HG02852 (cell line): ENCODE measurements around the gene SLC11A2.
"Not testable (repeated sequence)": the region's sequence is repeated elsewhere in the genome, so short reads cannot be mapped to it uniquely, and the experiment has no call there.

Experiments used
- ATAC-seq: cut with Tn5 transposase; IDR thresholded peaks from one replicate; pipeline ENCODE4 v1.9.1; 2021; ENCODE audit warnings: mild to moderate bottlenecking, moderate library complexity; ENCODE audit not compliant: unreplicated experiment

Gene SLC11A2

DNA sequence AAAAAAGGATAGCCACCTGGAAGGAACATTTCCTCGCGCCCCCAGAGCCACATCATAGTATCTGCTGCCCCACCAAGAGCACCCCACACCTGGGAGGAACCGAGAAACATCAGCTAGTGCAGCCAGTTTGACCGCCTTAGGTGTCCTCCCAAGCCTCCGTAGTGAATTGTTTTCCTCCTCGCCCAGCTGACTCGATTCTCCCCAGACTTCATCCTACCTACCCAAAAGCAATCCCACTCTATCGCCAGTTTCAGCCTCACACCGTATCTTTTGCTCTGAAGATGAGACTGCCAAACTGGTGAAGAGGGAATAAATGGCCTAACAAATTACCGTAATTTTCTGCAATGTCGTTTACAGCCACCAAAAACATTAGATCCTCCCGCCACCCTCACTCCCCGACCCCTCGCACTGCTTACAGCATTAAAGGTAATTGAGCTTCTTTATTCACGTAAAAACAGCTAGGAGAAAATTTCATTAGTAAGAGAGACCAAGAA lies 1.2 kb upstream of the SLC11A2 start:
- ATAC-seq, result no peak

GRCh38 chr12:51025338-51025835 lies 797 bp downstream of the SLC11A2 start:
- ATAC-seq, result no peak

DNA sequence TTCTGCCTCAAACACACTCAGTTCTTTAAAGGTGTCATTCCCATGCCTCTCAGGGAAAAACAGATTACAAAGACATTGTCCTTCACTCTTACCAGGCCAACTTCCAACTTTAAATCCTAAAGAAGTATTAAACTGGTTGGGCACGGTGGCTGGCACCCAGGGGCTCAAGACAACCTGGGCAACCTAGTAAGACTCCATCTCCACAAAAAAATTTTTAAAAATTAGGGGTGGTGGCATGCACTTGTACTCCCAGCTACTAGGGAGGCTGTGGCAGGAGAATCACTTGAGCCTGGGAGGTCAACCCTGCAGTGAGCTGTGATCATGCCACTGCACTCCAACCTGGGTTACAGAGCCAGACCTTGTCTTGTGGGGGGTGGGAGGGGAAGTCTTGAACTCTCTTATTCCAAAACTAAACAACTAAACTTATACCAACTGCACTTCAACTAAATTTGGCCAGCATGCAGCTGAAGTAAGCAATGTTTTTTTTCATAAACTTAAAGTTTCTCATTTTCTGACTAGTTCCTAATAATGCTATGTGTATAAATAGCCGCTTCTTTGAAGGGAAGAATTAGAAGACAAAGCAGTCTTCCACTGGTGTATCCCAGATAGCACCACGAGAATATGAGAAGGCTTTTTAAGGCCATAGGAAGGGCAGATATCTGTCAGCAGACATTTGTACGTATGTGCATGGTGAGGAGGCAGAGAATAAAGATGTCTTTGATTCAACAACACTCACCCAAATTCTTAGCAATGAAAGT lies 2.4 kb downstream of the SLC11A2 start:
- no peak for ATAC-seq

DNA sequence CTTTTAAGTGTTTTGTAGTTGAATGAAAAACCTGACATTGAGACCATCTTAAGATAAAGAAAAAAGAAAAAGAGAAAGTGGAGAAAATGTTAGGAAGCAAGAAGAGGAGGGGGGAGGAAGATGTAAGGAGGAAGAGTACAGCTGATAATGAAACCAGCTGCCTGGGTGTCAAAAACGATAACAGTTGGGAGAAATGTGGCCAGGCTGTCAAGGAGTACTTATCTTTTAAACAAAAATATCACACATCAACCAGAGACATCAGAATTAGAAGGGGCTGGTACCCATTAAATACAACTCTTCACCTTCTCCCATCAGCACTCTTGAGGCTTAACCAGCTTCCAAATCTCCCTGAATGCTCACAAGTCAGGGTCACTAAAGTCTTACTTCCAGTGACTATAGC lies 4.5 kb downstream of the SLC11A2 start:
- ATAC-seq, result no peak

GRCh38 chr12:51020448-51021182 lies 5.6 kb downstream of the SLC11A2 start:
- no peak for ATAC-seq

GRCh38 chr12:51019927-51020326 lies 6.3 kb downstream of the SLC11A2 start:
- no peak for ATAC-seq

DNA sequence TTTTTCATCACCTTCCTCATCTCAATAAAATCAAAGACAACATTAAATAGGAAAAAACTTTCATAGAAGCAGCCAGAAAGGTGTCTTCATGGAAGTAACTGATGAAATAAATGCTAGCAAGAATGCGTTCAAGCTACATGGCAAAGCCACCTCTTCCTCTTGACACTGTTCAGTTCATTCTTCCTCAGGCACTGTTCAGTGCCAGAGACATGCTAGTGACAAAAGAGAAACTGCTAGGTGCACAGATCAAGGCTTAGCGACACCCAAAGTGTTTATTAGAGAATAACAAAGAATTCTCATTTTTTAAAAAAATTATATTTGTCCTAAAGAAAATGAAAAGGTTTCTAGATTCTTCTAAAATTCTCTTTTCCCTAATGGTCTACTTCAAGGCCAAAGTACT lies 7.2 kb downstream of the SLC11A2 start:
- no peak for ATAC-seq

DNA sequence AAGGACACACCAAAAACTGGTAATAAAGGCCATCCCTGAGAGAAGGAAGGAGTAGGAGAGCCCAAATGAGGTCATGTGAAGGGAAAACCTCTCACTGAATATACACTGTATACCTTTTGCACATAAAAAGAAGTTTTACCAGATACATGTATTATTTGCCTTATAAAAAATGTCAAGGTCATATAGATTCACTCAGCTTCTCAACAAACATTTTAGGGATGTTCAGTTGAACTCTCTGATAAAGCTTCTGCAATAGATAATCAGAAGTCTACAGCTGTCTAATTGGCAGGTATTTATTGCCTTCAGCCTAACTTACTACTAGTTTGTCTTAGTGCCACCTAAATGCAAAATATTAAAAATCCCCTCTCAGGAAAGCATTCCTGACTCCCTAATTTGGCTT lies 8.7 kb downstream of the SLC11A2 start:
- no peak for ATAC-seq

- not testable (repeated sequence) for ATAC-seq
Measured at GRCh38 chr12:51014467-51014866, 11.7 kb downstream of the SLC11A2 start.

GRCh38 chr12:51013441-51013840 lies 12.7 kb downstream of the SLC11A2 start:
- ATAC-seq, result no peak

DNA sequence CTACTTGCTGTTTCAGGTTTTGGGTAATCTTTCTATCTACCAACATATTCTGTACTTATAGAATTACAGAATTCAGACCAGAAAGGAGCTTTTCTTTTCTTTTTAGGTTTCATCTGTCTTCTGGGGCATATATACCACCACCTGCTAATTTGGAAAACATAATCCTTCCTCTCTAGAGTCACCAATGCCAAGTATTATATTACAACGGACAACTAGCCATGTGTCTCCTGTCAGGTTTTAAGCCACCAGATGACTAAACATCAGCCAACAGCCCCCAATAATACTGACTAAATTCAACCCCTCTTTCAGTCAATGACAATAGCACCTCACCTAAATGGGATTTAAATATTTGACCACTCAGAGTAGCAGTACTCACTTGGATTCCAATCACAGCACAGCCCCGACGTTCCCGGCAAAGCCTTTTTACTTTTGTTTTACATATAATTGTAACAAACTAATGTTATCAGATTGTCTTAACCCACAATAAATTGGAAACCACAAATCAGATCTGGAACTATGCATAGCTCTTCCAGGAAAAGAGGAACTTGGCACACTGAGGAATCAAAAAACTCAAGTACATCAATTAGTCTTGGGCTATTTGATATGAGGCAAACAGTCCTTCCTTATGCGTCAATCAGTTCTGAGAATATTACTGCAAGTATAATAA lies 13.5 kb downstream of the SLC11A2 start:
- no peak for ATAC-seq

DNA sequence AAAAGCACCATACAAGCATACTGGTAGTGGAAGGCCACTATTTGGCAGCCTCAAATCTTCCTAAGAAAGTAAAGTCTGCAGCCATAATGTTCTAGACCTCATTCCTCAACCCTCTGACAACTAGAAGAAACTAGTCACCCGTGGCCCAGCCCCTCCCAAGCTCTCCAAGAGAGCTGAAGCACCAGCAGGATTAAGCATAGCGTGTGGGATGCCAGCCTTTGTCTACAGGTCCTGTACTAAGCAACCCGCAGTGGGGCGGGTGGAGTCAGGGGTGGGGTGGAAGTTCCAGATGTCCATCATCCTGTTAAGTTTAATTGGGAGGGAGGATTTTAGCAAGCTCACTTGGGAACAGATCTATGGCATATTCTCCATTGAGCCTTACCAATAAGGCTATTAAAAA lies 14.2 kb downstream of the SLC11A2 start:
- ATAC-seq, result no peak

GRCh38 chr12:51009056-51009440 lies 17.1 kb downstream of the SLC11A2 start:
- no peak for ATAC-seq

GRCh38 chr12:51008329-51009055 lies 17.7 kb downstream of the SLC11A2 start:
- no peak for ATAC-seq

- ATAC-seq, result no peak
Measured at GRCh38 chr12:51005671-51006070, 20.5 kb downstream of the SLC11A2 start.

- ATAC-seq, result no peak
Measured at GRCh38 chr12:51005030-51005429, 21.2 kb downstream of the SLC11A2 start.

DNA sequence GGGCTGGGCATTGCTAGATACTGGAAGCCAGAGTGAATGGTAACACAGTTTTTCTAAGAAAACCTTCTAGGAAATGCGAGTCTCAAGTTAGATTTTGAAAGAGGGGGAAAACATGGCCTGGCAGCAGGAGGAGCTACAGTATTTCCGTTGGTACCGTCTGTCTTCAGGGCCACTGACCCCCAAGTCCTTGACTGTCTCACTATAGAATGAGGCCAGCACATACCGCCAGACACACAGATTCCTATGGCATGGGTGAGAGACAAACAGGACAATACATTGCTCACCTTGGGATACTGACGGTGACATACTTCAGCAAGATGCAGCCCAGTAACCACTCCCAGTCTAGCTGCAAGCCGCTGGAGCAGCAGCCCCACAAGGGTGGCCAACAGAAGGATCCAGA lies 21.7 kb downstream of the SLC11A2 start:
- ATAC-seq, result no peak

- no peak for ATAC-seq
Measured at GRCh38 chr12:51001799-51002198, 24.4 kb downstream of the SLC11A2 start.

- no peak for ATAC-seq
Measured at GRCh38 chr12:51000245-51000644, 25.9 kb downstream of the SLC11A2 start.

GRCh38 chr12:50999093-50999492 lies 27.1 kb downstream of the SLC11A2 start:
- no peak for ATAC-seq

GRCh38 chr12:50992819-50993218 lies 33.4 kb downstream of the SLC11A2 start:
- no peak for ATAC-seq
